ENCODE results near the gene TTC28.

Gene TTC28

DNA sequence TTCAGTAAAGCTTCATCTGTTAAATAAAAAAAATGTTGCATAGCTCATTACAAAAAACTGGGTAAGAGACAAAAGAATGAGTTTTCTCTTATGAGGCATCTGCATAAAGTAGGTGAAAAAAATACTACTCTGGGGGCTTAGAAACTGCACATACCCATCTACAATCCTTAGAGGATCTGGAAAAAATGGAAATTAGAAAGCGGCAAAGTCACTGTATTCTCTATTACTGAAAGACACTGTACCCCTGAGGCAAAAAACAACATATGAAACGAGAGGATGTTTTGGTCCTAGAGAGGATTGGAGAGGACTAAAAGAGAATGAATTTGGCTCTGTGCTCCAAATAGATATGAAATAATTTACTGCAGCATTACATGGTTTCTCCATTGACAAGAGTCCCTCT is 553.8 kb downstream of the TTC28 start:
- Histone ChIP-seq H3K4me3 (ENCODE audit: low read depth in 1 of 2, low read length in 1 of 2) (no peak overlapping the region), H3K36me3 (no peaks in the 10 kb centered on the region), H3K27ac (no peak overlapping the region), H3K4me1 (ENCODE audit: control insufficient read depth in 1 of 2, insufficient read depth in 1 of 2, low read depth in 1 of 2, low read length in 1 of 2) (no peaks in the 10 kb centered on the region), H3K27me3 (no peaks in the 10 kb centered on the region), H3K9me3 (no peaks in the 10 kb centered on the region)
- TF ChIP-seq, protein P1, sequence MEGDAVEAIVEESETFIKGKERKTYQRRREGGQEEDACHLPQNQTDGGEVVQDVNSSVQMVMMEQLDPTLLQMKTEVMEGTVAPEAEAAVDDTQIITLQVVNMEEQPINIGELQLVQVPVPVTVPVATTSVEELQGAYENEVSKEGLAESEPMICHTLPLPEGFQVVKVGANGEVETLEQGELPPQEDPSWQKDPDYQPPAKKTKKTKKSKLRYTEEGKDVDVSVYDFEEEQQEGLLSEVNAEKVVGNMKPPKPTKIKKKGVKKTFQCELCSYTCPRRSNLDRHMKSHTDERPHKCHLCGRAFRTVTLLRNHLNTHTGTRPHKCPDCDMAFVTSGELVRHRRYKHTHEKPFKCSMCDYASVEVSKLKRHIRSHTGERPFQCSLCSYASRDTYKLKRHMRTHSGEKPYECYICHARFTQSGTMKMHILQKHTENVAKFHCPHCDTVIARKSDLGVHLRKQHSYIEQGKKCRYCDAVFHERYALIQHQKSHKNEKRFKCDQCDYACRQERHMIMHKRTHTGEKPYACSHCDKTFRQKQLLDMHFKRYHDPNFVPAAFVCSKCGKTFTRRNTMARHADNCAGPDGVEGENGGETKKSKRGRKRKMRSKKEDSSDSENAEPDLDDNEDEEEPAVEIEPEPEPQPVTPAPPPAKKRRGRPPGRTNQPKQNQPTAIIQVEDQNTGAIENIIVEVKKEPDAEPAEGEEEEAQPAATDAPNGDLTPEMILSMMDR (IDR thresholded peaks at IDR 0.05), result no peak

DNA sequence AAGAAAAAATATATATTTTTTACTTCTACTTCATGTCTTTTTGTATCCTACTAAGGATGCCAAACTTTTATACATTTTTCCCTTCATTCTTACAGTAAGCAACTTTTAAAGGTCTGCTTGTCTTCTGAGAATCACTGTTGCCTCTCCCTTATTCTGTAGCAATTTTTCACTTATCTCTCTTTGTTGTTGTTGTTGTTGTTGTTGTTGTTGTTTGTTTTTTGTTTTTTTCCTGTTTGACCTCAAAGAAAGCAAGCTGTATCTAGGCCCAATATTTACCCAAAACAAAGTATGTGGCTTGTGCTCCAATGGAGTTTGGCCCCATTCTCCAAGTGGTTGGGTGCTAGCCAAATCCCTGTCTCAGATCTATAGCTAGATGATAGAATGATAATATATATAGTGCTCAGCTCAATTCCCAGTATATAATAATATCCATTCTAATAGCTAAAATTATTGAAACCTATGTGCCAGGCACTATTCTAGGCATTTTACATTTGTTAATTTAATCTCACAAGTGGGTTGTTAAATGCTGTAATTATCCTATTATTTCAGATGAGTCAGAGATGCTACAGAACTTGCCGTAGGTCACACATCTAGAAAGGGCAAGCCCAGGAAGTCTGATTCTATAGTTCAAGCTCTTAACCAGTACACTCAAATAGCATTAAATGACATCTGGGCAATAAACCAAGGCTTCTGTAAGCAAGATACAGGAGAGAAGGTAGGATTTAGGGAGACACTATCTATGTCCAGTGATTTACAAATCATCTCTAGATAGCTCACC is 555.5 kb downstream of the TTC28 start:
- H3K9me3 ChIP-seq, result no peaks in the 10 kb centered on the region
- TF ChIP-seq, protein P1 (IDR thresholded peaks at IDR 0.05), result no peak
- no peak overlapping the region for H3K4me3 ChIP-seq (ENCODE audit: low read depth in 1 of 2, low read length in 1 of 2)
- no peaks in the 10 kb centered on the region for H3K36me3 ChIP-seq
- no peak overlapping the region for H3K27ac ChIP-seq
- H3K27me3 ChIP-seq, result no peaks in the 10 kb centered on the region
- H3K4me1 ChIP-seq (ENCODE audit: control insufficient read depth in 1 of 2, insufficient read depth in 1 of 2, low read depth in 1 of 2, low read length in 1 of 2), result no peaks in the 10 kb centered on the region

DNA sequence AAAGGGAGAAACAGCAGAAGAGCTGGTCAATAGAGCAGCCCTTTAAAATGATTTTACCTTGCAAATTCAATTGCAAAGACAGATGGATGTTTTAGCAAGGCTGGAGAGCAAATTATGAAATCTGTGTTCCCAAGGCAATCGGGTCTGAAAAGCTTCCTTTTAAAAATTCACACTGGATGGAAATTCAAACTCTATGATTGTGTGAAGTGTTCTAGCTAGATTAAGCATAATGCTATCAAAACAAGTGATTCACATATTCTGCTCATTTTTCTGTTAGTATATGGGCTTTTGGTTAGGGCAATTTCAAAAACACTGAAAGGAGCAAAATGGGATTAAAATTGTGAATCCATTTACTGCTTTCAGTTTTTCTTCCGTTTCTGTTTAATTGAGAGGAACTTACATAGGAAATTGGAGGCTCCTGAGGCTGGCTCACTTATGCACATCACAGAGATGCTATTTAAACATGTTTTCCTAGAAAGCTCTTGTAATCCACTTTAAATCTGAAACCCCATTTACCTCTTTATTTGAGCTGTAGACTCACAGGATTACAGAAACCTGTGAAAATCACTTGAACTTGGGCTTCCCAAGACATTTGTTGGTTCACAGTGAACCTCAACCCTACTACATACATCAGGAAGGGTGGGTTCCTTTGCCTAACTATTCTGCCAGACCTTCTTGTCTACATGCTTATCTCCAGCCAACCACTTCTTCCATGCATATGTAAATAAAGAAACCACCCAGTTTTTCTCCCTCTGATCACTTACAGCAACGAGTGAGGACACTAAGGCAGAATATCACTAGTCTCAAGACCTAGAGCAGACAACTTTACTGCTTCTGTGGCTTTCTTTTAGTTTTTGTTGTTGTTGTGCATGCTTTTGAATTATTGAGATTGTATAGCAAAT is 558.7 kb downstream of the TTC28 start:
- no peaks in the 10 kb centered on the region for H3K36me3 ChIP-seq
- H3K27ac ChIP-seq, result no peak overlapping the region
- no peaks in the 10 kb centered on the region for H3K4me1 ChIP-seq (ENCODE audit: control insufficient read depth in 1 of 2, insufficient read depth in 1 of 2, low read depth in 1 of 2, low read length in 1 of 2)
- no peaks in the 10 kb centered on the region for H3K27me3 ChIP-seq
- no peaks in the 10 kb centered on the region for H3K9me3 ChIP-seq
- TF ChIP-seq, protein P1 (IDR thresholded peaks at IDR 0.05), result no peak
- no peak overlapping the region for H3K4me3 ChIP-seq (ENCODE audit: low read depth in 1 of 2, low read length in 1 of 2)

DNA sequence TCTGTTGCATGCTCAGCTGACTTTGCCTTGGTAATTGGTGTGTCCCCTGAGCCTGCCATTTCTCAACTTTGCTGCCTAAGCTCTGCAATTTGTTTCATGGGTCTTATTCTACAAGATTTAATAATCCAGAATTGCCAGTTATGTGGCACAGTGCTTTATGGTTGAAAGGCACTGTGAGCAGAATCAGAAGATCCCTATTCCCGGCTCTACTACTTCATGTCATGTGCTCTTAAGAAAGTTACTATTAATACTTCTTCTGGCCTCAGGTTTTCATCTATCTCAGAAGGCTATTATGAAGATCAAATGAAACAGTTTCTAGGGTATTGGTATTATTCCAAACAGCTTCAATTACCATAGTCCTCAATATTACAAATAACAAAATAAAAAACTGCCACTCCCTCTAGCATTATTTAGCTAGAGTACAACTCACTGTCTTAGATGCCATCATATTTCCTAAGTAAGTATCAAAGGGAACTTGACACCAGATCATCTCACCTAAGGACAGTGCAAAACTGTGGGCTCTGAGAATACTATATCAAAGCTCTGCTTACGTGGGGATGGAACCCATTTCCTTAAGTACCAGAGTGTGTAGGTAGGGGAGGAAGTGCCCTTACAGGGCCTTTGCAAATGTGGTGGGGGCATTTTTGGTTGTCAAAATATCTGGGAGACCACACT is 560.5 kb downstream of the TTC28 start:
- Histone ChIP-seq H3K9me3 (no peaks in the 10 kb centered on the region), H3K27ac (no peak overlapping the region), H3K27me3 (no peaks in the 10 kb centered on the region), H3K4me3 (ENCODE audit: low read depth in 1 of 2, low read length in 1 of 2) (no peak overlapping the region), H3K36me3 (no peaks in the 10 kb centered on the region), H3K4me1 (ENCODE audit: control insufficient read depth in 1 of 2, insufficient read depth in 1 of 2, low read depth in 1 of 2, low read length in 1 of 2) (no peaks in the 10 kb centered on the region)
- TF ChIP-seq, protein P1 (IDR thresholded peaks at IDR 0.05), result no peak

DNA sequence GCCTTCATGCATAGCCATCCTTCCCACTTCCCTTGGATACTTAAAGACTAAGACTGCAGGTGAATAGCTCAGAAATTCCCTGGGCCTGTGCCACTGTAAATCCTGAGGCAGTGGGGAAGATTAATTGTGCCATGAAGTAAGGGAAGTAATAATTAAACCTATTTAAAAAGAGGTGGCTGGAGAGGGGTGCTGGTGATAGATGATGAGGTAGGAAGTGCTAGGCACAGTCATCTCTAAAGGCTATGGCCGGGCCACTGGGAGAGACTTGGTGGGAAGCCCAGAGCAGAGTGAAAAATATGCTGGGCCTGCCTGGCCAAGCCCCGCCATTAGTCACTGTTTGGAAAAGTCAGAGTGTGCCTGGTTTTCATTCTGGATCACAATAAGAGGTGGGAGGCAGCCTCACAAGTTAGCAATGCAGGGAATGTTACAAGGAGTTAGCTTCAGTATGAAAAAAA is 563.4 kb downstream of the TTC28 start:
- Histone ChIP-seq H3K36me3 (no peaks in the 10 kb centered on the region), H3K4me3 (ENCODE audit: low read depth in 1 of 2, low read length in 1 of 2) (no peak overlapping the region), H3K4me1 (ENCODE audit: control insufficient read depth in 1 of 2, insufficient read depth in 1 of 2, low read depth in 1 of 2, low read length in 1 of 2) (no peaks in the 10 kb centered on the region), H3K27me3 (no peaks in the 10 kb centered on the region), H3K27ac (no peak overlapping the region), H3K9me3 (no peaks in the 10 kb centered on the region)
- TF ChIP-seq, protein P1 (IDR thresholded peaks at IDR 0.05), result no peak

Data from neutrophil (primary cell).